Small intestine (tissue), 7 donors: ENCODE data around the gene TSPAN18. TPM values are rescaled to one million over a fixed set of nuclear protein-coding genes. Genes with fewer than 3 reads are reported as not detected.

Source experiments
- DNase-seq, 2 donors: peaks; one replicate each; pipeline versions ENCODE4 v3.0.0 to v3.0.0-alpha.2; 2013
- FAIRE-seq: peaks from 2 replicates; lab custom pipeline; 2012; peaks lifted over from hg19 to GRCh38; lab: Jason Lieb, UNC
- H3K27ac ChIP-seq, 3 donors: one replicate each; pipeline ENCODE4 v1.5.1; 2013; ENCODE audit warnings: low read length in 2 of 3, mild to moderate bottlenecking in 2 of 3, control low read depth in 1 of 3, inconsistent platforms in 1 of 3, low read depth in 1 of 3, moderate library complexity in 1 of 3
- H3K27me3 ChIP-seq, 3 donors: one replicate each; pipeline ENCODE4 v1.6.1; 2013; ENCODE audit warnings: low read length in 3 of 3, inconsistent platforms in 1 of 3; ENCODE audit not compliant: control insufficient read depth in 3 of 3, insufficient read depth in 3 of 3
- H3K36me3 ChIP-seq, 3 donors: one replicate each; pipeline ENCODE4 v1.6.1; 2013; ENCODE audit warnings: low read length in 3 of 3, inconsistent platforms in 1 of 3, low read depth in 1 of 3, mild to moderate bottlenecking in 1 of 3, moderate library complexity in 1 of 3; ENCODE audit not compliant: control insufficient read depth in 3 of 3, insufficient read depth in 2 of 3
- H3K4me1 ChIP-seq, 3 donors: one replicate each; pipeline ENCODE4 v1.6.1; 2013; ENCODE audit warnings: low read length in 2 of 3, inconsistent platforms in 1 of 3, low read depth in 1 of 3, mild to moderate bottlenecking in 1 of 3, moderate library complexity in 1 of 3; ENCODE audit not compliant: control insufficient read depth in 3 of 3, insufficient read depth in 2 of 3
- H3K4me3 ChIP-seq, 3 donors: one replicate each; pipeline ENCODE4 v1.5.1; 2013; ENCODE audit warnings: low read length in 3 of 3, control low read depth in 1 of 3, inconsistent platforms in 1 of 3, low read depth in 1 of 3, mild to moderate bottlenecking in 1 of 3, moderate library complexity in 1 of 3
- H3K9me3 ChIP-seq, 2 donors: one replicate each; pipeline ENCODE4 v1.6.1; 2013; ENCODE audit warnings: low read depth in 1 of 2, low read length in 1 of 2; ENCODE audit not compliant: control insufficient read depth in 2 of 2, insufficient read depth in 1 of 2
- WGBS, 3 donors: extraction: QIAGEN DNeasy Blood & Tissue Kit; methylation state at CpG; one replicate each; pipeline ENCODE4 v1.1.7; 2013; 5-methylcytosine and 5-hydroxymethylcytosine counted together
- polyA plus RNA-seq, 4 donors: library from polyadenylated mRNA; stranded (reverse) in 3 of 4; unstranded in 1 of 4; fragments of 200-250 nt in 3 of 4; fragments of 120-200 nt in 1 of 4; gene quantifications; one replicate each; pipeline versions ENCODE4 v1.2.1 to v1.2.3, GENCODE V29; 2013
- donor health status: healthy with polysubstance abuse.
- donor health status: control.
- donor health status: control.
- donor health status: Bipolar disorder and iron deficiency.
- donor health status: healthy.

Gene TSPAN18
- polyA plus RNA-seq, 4 donors, result 1.1 to 45.2 (median 8.8) TPM; not detected in 1

- peaks cover 0 to 2% (median 0%) of the 10 kb centered on the region in 3 donors for H3K4me1 ChIP-seq
- H3K36me3 ChIP-seq, result peaks cover 0 to 80% (median 0%) of the 10 kb centered on the region in 3 donors
- FAIRE-seq, result no peak
- H3K27me3 ChIP-seq, result no peaks in the 10 kb centered on the region
- no peak for DNase-seq
- H3K9me3 ChIP-seq, result no peaks in the 10 kb centered on the region
- H3K4me3 ChIP-seq, result no peak overlapping the region
- 80 to 83% (median 81%) methylated on average over 7 of the region's 7 CpGs for WGBS, 3 donors
- no peak overlapping the region for H3K27ac ChIP-seq
Observed at GRCh38 chr11:44920451-44920850, 193.7 kb downstream of the TSPAN18 start.

DNA sequence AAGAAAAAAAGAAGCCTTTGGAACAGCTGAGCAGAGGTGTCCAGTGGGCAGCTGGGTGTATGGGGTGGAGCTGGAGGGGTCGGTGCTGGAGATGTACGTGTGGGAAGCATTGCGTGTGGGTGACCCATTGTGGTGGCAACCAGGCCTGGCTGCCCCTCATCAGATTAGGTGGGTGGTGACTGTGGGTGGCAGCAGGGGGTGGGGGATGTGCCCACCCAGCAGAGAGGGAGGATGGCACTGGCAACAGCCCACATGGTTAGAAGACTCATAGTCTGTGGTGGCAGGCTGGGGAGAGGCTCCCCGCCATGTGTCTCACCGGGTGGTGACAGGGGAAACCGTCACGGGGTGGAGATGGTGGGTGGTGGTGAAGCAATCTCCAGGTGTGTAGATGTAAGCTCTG, 196.4 kb downstream of the TSPAN18 start:
- H3K4me1 ChIP-seq, result no peaks in the 10 kb centered on the region
- DNase-seq, result no peak
- H3K27ac ChIP-seq, result no peak overlapping the region
- no peaks in the 10 kb centered on the region for H3K9me3 ChIP-seq
- no peak overlapping the region for H3K4me3 ChIP-seq
- 72 to 77% (median 73%) methylated on average over 7 of the region's 7 CpGs for WGBS, 3 donors
- H3K36me3 ChIP-seq, result peaks cover 0 to 74% (median 0%) of the 10 kb centered on the region in 3 donors
- H3K27me3 ChIP-seq, result no peaks in the 10 kb centered on the region
- no peak for FAIRE-seq

GRCh38 chr11:44923806-44924205, 197.0 kb downstream of the TSPAN18 start:
- Histone ChIP-seq H3K4me3 (no peak overlapping the region), H3K27me3 (no peaks in the 10 kb centered on the region), H3K4me1 (no peaks in the 10 kb centered on the region), H3K36me3 (peaks cover 0 to 73% (median 0%) of the 10 kb centered on the region in 3 donors), H3K27ac (no peak overlapping the region), H3K9me3 (no peaks in the 10 kb centered on the region)
- WGBS, 3 donors, result 78 to 89% (median 80%) methylated on average over 3 of the region's 3 CpGs
- FAIRE-seq (no peak), DNase-seq (no peak)

DNA sequence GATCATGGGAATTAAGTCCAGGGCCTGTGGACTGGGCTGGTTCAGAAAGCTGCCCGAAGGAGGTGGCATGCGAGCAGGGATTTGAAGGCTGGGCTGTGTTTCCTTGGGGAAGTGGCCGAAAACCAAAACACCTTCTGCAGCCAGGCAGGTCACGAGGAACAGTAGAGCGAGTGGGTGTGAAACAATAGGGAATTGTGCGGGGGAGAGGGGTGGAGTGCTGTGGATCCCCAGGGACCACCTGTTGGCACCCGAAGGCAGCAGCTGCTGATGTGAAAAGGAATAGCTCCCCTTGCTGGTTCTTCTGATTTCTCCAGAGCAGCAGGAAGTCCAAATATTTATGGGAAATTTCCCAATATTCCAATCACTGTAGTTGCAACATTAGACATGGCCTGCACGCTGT, 199.3 kb downstream of the TSPAN18 start:
- WGBS, 3 donors, result 70 to 84% (median 79%) methylated on average over 8 of the region's 8 CpGs
- H3K4me3 ChIP-seq, result no peak overlapping the region
- H3K27me3 ChIP-seq, result no peaks in the 10 kb centered on the region
- no peak for FAIRE-seq
- H3K4me1 ChIP-seq, result no peaks in the 10 kb centered on the region
- DNase-seq, result no peak
- peaks cover 0 to 73% (median 0%) of the 10 kb centered on the region in 3 donors for H3K36me3 ChIP-seq
- H3K9me3 ChIP-seq, result no peaks in the 10 kb centered on the region
- no peak overlapping the region for H3K27ac ChIP-seq

GRCh38 chr11:44927174-44927661, 200.5 kb downstream of the TSPAN18 start:
- Histone ChIP-seq H3K4me3 (no peak overlapping the region), H3K9me3 (no peaks in the 10 kb centered on the region), H3K4me1 (no peaks in the 10 kb centered on the region), H3K27ac (no peak overlapping the region), H3K36me3 (peaks cover 0 to 66% (median 0%) of the 10 kb centered on the region in 3 donors), H3K27me3 (no peaks in the 10 kb centered on the region)
- 10 to 20% (median 17%) methylated on average over 16 of the region's 16 CpGs for WGBS, 3 donors
- no peak for FAIRE-seq
- DNase-seq, result peak; percentile 76 to 79

- H3K27ac ChIP-seq, result no peak overlapping the region
- H3K27me3 ChIP-seq, result no peaks in the 10 kb centered on the region
- no peak for DNase-seq
- no peaks in the 10 kb centered on the region for H3K9me3 ChIP-seq
- H3K4me1 ChIP-seq, result no peaks in the 10 kb centered on the region
- FAIRE-seq, result no peak
- H3K4me3 ChIP-seq, result no peak overlapping the region
- H3K36me3 ChIP-seq, result peaks cover 0 to 65% (median 0%) of the 10 kb centered on the region in 3 donors
- 54 to 77% (median 66%) methylated on average over 4 of the region's 4 CpGs for WGBS, 3 donors
Observed at GRCh38 chr11:44928144-44928543, 201.4 kb downstream of the TSPAN18 start.

- WGBS, 3 donors, result 67 to 75% (median 71%) methylated on average over 4 of the region's 4 CpGs
Observed at GRCh38 chr11:44928816-44929215, 202.1 kb downstream of the TSPAN18 start.

DNA sequence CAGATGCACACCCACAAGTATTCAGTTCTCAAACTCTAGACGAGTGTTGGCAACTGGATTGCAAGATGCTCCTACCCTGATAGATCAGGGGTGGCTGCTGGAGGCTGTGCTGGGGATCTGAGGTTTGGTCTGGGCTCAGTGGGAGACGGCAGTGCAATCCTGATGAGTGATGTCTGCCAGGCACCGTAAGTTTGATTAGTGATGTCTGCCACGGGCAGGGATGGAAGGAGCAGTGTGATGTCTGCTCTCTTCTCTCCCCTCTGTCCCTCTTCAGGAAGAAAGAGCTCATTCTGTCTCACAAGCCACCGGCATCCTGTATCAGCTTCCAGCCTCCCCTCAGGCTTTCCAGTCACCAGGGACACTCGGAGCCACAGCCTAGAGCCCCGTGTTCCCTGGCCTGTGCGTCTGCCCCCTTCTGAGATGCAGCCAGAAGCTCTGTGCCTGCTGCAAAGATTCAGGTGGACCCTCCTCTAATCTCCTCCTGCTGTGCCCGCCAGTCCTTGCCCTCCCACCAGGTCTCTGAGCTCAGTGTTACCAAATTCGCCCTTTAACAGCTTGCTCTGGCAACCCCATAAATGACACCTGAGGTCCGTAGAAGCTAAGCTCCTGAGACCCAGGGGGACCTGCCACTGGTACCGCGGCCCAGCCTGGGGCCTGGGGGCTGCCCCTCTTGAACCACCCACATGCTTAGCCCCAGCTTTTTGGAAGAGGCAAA, 204.0 kb downstream of the TSPAN18 start:
- H3K27me3 ChIP-seq, result no peaks in the 10 kb centered on the region
- FAIRE-seq (no peak), DNase-seq (no peak)
- no peak overlapping the region for H3K4me3 ChIP-seq
- peaks cover 0 to 78% (median 0%) of the 10 kb centered on the region in 3 donors for H3K36me3 ChIP-seq
- no peaks in the 10 kb centered on the region for H3K9me3 ChIP-seq
- H3K4me1 ChIP-seq, result no peaks in the 10 kb centered on the region
- WGBS, 3 donors, result 68 to 75% (median 70%) methylated on average over 12 to 13 of the region's 13 CpGs
- no peak overlapping the region for H3K27ac ChIP-seq

More at GRCh38 chr11:44928816-44929215, 202.1 kb downstream of the TSPAN18 start:
- Histone ChIP-seq H3K9me3 (no peaks in the 10 kb centered on the region), H3K27me3 (no peaks in the 10 kb centered on the region), H3K4me3 (no peak overlapping the region), H3K27ac (no peak overlapping the region), H3K36me3 (peaks cover 0 to 66% (median 0%) of the 10 kb centered on the region in 3 donors), H3K4me1 (no peaks in the 10 kb centered on the region)
- DNase-seq (no peak), FAIRE-seq (no peak)
